Smooth muscle cell (in vitro differentiated cells): ENCODE data around the gene CPN1. TPM values are rescaled to one million over a fixed set of nuclear protein-coding genes. Genes with fewer than 3 reads are reported as not detected.

ENCODE experiments used
- DNase-seq: peaks from one replicate; lab custom pipeline; 2025; ENCODE audit not compliant: unreplicated experiment; lab: John Stamatoyannopoulos, UW
- H2AFZ ChIP-seq: fragments of 200-600 bp; sonication (generic); 2 replicates; pipeline ENCODE4 v1.6.0; 2016; ENCODE audit warnings: antibody characterized with exemption, low read depth, mild to moderate bottlenecking
- H3F3A ChIP-seq: fragments of 200-600 bp; sonication (generic); 2 replicates; pipeline ENCODE4 v1.6.0; 2017; ENCODE audit warnings: antibody characterized with exemption, low read depth
- H3K27ac ChIP-seq: fragments of 200-600 bp; sonication (generic); 2 replicates; pipeline ENCODE4 v1.5.1; 2016; ENCODE audit warnings: low read depth, mild to moderate bottlenecking
- H3K27me3 ChIP-seq: fragments of 200-600 bp; sonication (generic); 2 replicates; pipeline ENCODE4 v1.6.1; 2016; ENCODE audit warnings: low read depth, mild to moderate bottlenecking
- H3K36me3 ChIP-seq: fragments of 200-600 bp; sonication (generic); 2 replicates; pipeline ENCODE4 v1.5.1; 2016; ENCODE audit warnings: low read depth
- H3K4me1 ChIP-seq: fragments of 200-600 bp; sonication (generic); 2 replicates; pipeline ENCODE4 v1.5.1; 2016; ENCODE audit warnings: low read depth
- H3K4me2 ChIP-seq: fragments of 200-600 bp; sonication (generic); 2 replicates; pipeline ENCODE4 v1.6.0; 2016; ENCODE audit warnings: mild to moderate bottlenecking
- H3K4me3 ChIP-seq: fragments of 200-600 bp; sonication (generic); 2 replicates; pipeline ENCODE4 v1.5.1; 2016; ENCODE audit warnings: mild to moderate bottlenecking
- H3K79me2 ChIP-seq: fragments of 200-600 bp; sonication (generic); 2 replicates; pipeline ENCODE4 v1.6.0; 2016; ENCODE audit warnings: low read depth, mild to moderate bottlenecking
- H3K9ac ChIP-seq: fragments of 200-600 bp; sonication (generic); 2 replicates; pipeline ENCODE4 v1.6.0; 2016; ENCODE audit warnings: low read depth
- H3K9me3 ChIP-seq: fragments of 200-600 bp; sonication (generic); replicated peaks from 2 replicates; pipeline ENCODE4 v1.5.1; 2016; ENCODE audit warnings: low read depth
- H4K20me1 ChIP-seq: fragments of 200-600 bp; sonication (generic); 2 replicates; pipeline ENCODE4 v1.6.0; 2016; ENCODE audit warnings: low read depth
- WGBS: methylation state at CpG from one replicate; pipeline ENCODE4 v1.1.7; 2016; ENCODE audit warnings: low lambda C conversion rate; 5-methylcytosine and 5-hydroxymethylcytosine counted together
- polyA plus RNA-seq: library from polyadenylated mRNA; unstranded; fragments of >200 nt; fragmentation: Nextera tagmentation; extraction: Ambion mirVana; gene quantifications from 2 replicates; pipeline ENCODE4 v1.2.1, GENCODE V29; 2016
- total RNA-seq: library from RNA; depleted of rRNA; stranded (reverse); fragments of >200 nt; gene quantifications from 2 replicates; pipeline ENCODE4 v1.2.3, GENCODE V29; 2014
- TF ChIP-seq, protein P1 (sequence below): fragments of 200-600 bp; sonication (generic); IDR thresholded peaks from 2 replicates; pipeline ENCODE4 v1.5.1; 2017; ENCODE audit warnings: borderline replicate concordance, mild to moderate bottlenecking, antibody characterized with exemption; ENCODE audit not compliant: insufficient read depth, poor library complexity, severe bottlenecking

Gene CPN1
- total and polyA plus RNA-seq, 2 experiments from 2014 or later, result not detected

- TF ChIP-seq, protein P1, sequence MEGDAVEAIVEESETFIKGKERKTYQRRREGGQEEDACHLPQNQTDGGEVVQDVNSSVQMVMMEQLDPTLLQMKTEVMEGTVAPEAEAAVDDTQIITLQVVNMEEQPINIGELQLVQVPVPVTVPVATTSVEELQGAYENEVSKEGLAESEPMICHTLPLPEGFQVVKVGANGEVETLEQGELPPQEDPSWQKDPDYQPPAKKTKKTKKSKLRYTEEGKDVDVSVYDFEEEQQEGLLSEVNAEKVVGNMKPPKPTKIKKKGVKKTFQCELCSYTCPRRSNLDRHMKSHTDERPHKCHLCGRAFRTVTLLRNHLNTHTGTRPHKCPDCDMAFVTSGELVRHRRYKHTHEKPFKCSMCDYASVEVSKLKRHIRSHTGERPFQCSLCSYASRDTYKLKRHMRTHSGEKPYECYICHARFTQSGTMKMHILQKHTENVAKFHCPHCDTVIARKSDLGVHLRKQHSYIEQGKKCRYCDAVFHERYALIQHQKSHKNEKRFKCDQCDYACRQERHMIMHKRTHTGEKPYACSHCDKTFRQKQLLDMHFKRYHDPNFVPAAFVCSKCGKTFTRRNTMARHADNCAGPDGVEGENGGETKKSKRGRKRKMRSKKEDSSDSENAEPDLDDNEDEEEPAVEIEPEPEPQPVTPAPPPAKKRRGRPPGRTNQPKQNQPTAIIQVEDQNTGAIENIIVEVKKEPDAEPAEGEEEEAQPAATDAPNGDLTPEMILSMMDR, result no peak
- H3K79me2 ChIP-seq, result no peaks in the 10 kb centered on the region
- no peak overlapping the region for H3K9ac ChIP-seq
- WGBS, result 25% methylated on average over 1 of the region's 1 CpG
- H3K9me3 ChIP-seq, result no peaks in the 10 kb centered on the region
- no peak overlapping the region for H3K27ac ChIP-seq
- H3K36me3 ChIP-seq, result no peaks in the 10 kb centered on the region
- H2AFZ ChIP-seq, result no peak overlapping the region
- H3F3A ChIP-seq, result peaks cover under 1% of the 10 kb centered on the region
- no peaks in the 10 kb centered on the region for H3K27me3 ChIP-seq
- no peaks in the 10 kb centered on the region for H3K4me1 ChIP-seq
- no peak overlapping the region for H3K4me2 ChIP-seq
- no peak for DNase-seq
- no peaks in the 10 kb centered on the region for H4K20me1 ChIP-seq
- no peak overlapping the region for H3K4me3 ChIP-seq
These were observed 43.1 kb downstream of the CPN1 start for GRCh38 chr10:100038561-100039071.

DNA sequence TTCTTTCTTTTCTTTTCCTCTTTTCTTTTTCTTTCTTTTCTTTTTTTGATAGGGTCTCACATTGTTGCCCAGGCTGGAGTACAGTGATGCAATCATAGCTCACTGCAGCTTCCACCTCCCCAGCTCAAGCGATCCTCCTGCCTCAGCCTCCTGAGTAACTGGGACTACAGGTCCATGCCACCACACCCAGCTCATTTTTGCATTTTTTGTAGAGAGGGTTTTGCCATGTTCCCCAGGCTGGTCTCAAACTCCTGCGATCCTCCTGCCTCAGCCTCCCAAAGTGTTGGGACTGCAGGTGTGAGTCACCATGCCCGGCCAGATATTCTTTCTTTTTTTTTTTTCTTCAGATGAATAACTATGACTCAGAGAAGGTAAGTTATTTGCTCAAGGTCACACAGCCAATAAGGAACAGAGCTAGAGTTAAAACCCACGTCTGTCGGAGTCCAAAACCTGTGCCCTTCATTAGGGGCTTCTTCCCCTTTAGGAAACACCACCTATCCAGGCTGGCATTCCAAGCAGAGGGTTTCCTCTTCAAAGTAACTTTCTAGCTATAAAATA is 43.8 kb downstream of the CPN1 start:
- no peak overlapping the region for H3K9ac ChIP-seq
- no peaks in the 10 kb centered on the region for H3K4me1 ChIP-seq
- H3K79me2 ChIP-seq, result no peaks in the 10 kb centered on the region
- 95% methylated on average over 5 of the region's 5 CpGs for WGBS
- no peak overlapping the region for H3K27ac ChIP-seq
- H4K20me1 ChIP-seq, result no peaks in the 10 kb centered on the region
- no peaks in the 10 kb centered on the region for H3K36me3 ChIP-seq
- H3F3A ChIP-seq, result no peaks in the 10 kb centered on the region
- no peak overlapping the region for H3K4me2 ChIP-seq
- H3K9me3 ChIP-seq, result no peaks in the 10 kb centered on the region
- no peaks in the 10 kb centered on the region for H3K27me3 ChIP-seq
- no peak overlapping the region for H2AFZ ChIP-seq
- H3K4me3 ChIP-seq, result no peak overlapping the region
- no peak for DNase-seq
- TF ChIP-seq, protein P1, result no peak

- Histone ChIP-seq H3F3A (no peaks in the 10 kb centered on the region), H3K27me3 (no peaks in the 10 kb centered on the region), H3K79me2 (no peaks in the 10 kb centered on the region), H3K4me2 (no peak overlapping the region), H2AFZ (peak overlapping the region; percentile 24), H3K36me3 (no peaks in the 10 kb centered on the region), H3K9ac (no peak overlapping the region), H3K27ac (no peak overlapping the region), H3K4me3 (no peak overlapping the region), H3K9me3 (no peaks in the 10 kb centered on the region), H3K4me1 (no peaks in the 10 kb centered on the region), H4K20me1 (no peaks in the 10 kb centered on the region)
- TF ChIP-seq, protein P1, result no peak
- WGBS, result 44% methylated on average over 7 of the region's 7 CpGs
- no peak for DNase-seq
These were observed 44.8 kb downstream of the CPN1 start for GRCh38 chr10:100036850-100037249.
